ENCODE data around the gene PIAS1. TPM values are rescaled to one million over a fixed set of nuclear protein-coding genes. Genes with fewer than 3 reads are reported as not detected.
"Not testable (repeated sequence)": the region's sequence is repeated elsewhere in the genome, so short reads cannot be mapped to it uniquely, and the experiment has no call there.

PIAS1 gene
- total RNA-seq, 1 donor from 2014 or later = 71.1 TPM

DNA sequence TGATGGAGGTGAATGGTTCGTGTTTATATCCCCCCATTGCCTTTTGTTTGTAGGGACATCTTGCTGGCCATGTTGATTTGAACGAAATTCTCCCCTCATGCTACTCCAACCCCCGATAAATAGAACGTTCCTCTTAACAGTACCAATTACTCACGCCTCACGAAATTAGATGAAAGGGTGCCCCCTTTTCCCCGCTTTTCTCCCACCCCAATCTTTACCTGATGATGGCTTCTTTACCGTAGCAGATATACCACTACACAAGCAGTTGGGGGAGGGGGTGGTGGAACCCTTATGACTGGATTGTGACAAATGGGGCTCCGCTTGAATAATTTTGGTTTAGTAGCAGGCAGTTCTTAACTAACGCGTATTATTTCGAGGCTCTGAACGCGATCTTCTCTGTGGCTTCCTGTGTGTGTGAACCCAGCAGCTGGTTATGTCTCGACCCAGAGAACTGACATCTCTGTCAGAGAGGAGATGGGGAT is 1.1 kb downstream of the PIAS1 start:
- Mint-ChIP-seq H3K27ac (peak overlapping the region; percentile 91), H3K4me1 (peaks cover 32% of the 10 kb centered on the region), H3K36me3 (peaks cover 2% of the 10 kb centered on the region), H3K4me3 (peak overlapping the region; percentile 85), H3K27me3 (ENCODE audit: low read depth) (no peaks in the 10 kb centered on the region), H3K9me3 (no peaks in the 10 kb centered on the region)
- DNase-seq (ENCODE audit: low spot score in 2 of 2, unreplicated experiment in 2 of 2) = no peak
- no peak for TF ChIP-seq CTCF (IDR thresholded peaks at IDR 0.05; ENCODE audit: unreplicated experiment)

GRCh38 chr15:68056097-68056865 is 2.2 kb downstream of the PIAS1 start:
- Mint-ChIP-seq H3K4me1 (peaks cover 33% of the 10 kb centered on the region), H3K27ac (peak overlapping the region; percentile 91)

DNA sequence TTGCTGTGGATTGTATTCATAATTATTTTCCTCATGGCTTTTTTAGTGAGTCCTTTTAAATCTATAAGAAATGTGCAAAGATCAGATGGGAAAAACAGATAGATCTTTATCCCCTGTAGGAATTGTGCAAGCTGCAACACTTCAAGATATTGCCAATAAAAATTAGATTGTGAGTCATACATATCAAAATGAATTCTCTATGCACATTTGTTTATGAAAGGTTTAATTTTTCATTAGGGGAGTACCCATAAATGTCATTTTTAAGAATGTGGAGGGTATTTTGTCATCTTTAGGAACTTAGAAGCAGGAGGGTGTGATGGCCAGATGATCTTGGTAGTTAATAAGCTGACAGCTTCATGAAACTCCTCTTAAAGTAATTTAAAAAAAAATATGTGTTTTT is 2.9 kb downstream of the PIAS1 start:
- H3K36me3 Mint-ChIP-seq = peaks cover 2% of the 10 kb centered on the region
- H3K4me3 Mint-ChIP-seq = peak overlapping the region; percentile 85
- peaks cover 40% of the 10 kb centered on the region for H3K4me1 Mint-ChIP-seq
- no peaks in the 10 kb centered on the region for H3K9me3 Mint-ChIP-seq
- H3K27ac Mint-ChIP-seq = peak overlapping the region; percentile 91
- H3K27me3 Mint-ChIP-seq (ENCODE audit: low read depth) = no peaks in the 10 kb centered on the region
- no peak for DNase-seq (ENCODE audit: low spot score in 2 of 2, unreplicated experiment in 2 of 2)
- TF ChIP-seq CTCF (IDR thresholded peaks at IDR 0.05; ENCODE audit: unreplicated experiment) = no peak

More at GRCh38 chr15:68056097-68056865, 2.2 kb downstream of the PIAS1 start:
- Mint-ChIP-seq H3K9me3 (no peaks in the 10 kb centered on the region), H3K27me3 (ENCODE audit: low read depth) (no peaks in the 10 kb centered on the region), H3K4me3 (peak overlapping the region; percentile 85), H3K36me3 (peaks cover 2% of the 10 kb centered on the region)
- DNase-seq (ENCODE audit: low spot score in 2 of 2, unreplicated experiment in 2 of 2) = no peak
- TF ChIP-seq CTCF (IDR thresholded peaks at IDR 0.05; ENCODE audit: unreplicated experiment) = no peak

DNA sequence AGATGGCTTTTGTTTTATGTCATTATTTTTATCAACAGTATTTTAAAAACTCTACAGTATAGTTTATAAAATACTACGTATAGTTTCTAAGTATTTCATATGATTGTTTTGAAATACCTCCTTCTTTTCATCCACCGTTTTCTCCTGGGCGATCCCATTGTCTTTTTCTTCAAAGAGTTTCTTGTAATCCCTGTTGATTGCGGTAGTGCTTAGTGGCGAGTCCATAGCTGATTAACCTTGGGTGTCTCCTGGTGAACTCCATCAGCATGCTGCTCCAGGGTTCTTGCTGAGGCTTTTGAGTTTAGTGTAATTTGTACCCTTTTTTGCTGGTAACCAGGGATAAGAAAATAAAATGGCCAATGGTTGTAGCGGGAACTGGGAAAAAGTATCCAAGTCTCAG is 3.6 kb downstream of the PIAS1 start:
- H3K36me3 Mint-ChIP-seq = peaks cover 2% of the 10 kb centered on the region
- H3K27me3 Mint-ChIP-seq (ENCODE audit: low read depth) = no peaks in the 10 kb centered on the region
- TF ChIP-seq CTCF (IDR thresholded peaks at IDR 0.05; ENCODE audit: unreplicated experiment) = no peak
- H3K27ac Mint-ChIP-seq = peak overlapping the region; percentile 66
- DNase-seq (ENCODE audit: low spot score in 2 of 2, unreplicated experiment in 2 of 2) = no peak
- H3K4me3 Mint-ChIP-seq = peak overlapping the region; percentile 18
- H3K9me3 Mint-ChIP-seq = no peaks in the 10 kb centered on the region
- peaks cover 48% of the 10 kb centered on the region for H3K4me1 Mint-ChIP-seq

- not testable (repeated sequence) for H3K36me3 Mint-ChIP-seq
These were observed 4.9 kb downstream of the PIAS1 start for GRCh38 chr15:68058970-68059369.

DNA sequence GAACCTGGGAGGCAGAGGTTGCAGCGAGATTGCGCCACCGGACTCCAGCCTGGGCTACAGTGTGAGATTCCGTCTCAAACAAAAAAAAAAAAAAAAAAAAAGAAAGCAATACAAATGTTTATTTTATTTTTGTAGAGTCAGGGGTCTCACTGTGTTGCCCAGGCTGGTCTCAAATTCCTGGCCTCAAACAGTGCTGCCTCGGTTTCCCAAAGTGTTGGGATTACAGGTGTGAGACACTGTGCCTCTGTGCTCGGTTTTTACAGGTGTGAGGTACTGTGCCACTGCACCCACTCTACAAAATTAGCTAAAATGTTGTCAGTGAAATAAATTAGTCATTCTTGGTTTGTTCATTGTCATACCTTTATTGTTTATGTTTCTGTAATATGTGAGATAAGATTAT is 5.5 kb downstream of the PIAS1 start:
- no peak for DNase-seq (ENCODE audit: low spot score in 2 of 2, unreplicated experiment in 2 of 2)
- no peak overlapping the region for H3K4me3 Mint-ChIP-seq
- H3K27ac Mint-ChIP-seq = no peak overlapping the region
- no peaks in the 10 kb centered on the region for H3K27me3 Mint-ChIP-seq (ENCODE audit: low read depth)
- no peaks in the 10 kb centered on the region for H3K9me3 Mint-ChIP-seq
- peaks cover 49% of the 10 kb centered on the region for H3K4me1 Mint-ChIP-seq
- H3K36me3 Mint-ChIP-seq = peaks cover 2% of the 10 kb centered on the region
- TF ChIP-seq CTCF (IDR thresholded peaks at IDR 0.05; ENCODE audit: unreplicated experiment) = no peak

More at GRCh38 chr15:68058970-68059369, 4.9 kb downstream of the PIAS1 start:
- H3K27ac Mint-ChIP-seq; H3K9me3 Mint-ChIP-seq; H3K27me3 Mint-ChIP-seq (ENCODE audit: low read depth); H3K4me3 Mint-ChIP-seq; DNase-seq (ENCODE audit: low spot score in 2 of 2, unreplicated experiment in 2 of 2): not testable (repeated sequence)
- peaks cover 49% of the 10 kb centered on the region for H3K4me1 Mint-ChIP-seq

Data from mesothelial cell of epicardium (in vitro differentiated cells).